Omental fat pad (tissue), 4 donors: ENCODE data around the gene IL18BP. TPM values are rescaled to one million over a fixed set of nuclear protein-coding genes. Genes with fewer than 3 reads are reported as not detected.

Experiments
- ATAC-seq: fragments of 150-250 bp; one replicate; pipeline ENCODE4 v1.9.1; 2016; ENCODE audit warnings: mild to moderate bottlenecking, moderate library complexity; ENCODE audit not compliant: low FRiP score
- DNase-seq: peaks from one replicate; pipeline ENCODE4 v3.0.0-alpha.2; 2019; ENCODE audit warnings: low spot score
- CTCF ChIP-seq, 3 donors: fragments of 450-650 bp; IDR thresholded peaks; one replicate each; pipeline ENCODE4 v1.5.1; 2016 to 2017; ENCODE audit warnings: antibody characterized with exemption in 3 of 3, mild to moderate bottlenecking in 3 of 3, moderate library complexity in 2 of 3
- total RNA-seq, 4 donors: library from RNA; depleted of rRNA; stranded (reverse); fragments of >200 nt; gene quantifications; one replicate each; pipeline ENCODE4 v1.1.0, GENCODE V29; 2016

Gene IL18BP
- total RNA-seq, 4 donors from 2014 or later, result 4.1 to 16.7 (median 10.8) TPM

- no peak for ATAC-seq
- DNase-seq, result peak; percentile 19
- no peak for TF ChIP-seq CTCF (IDR thresholded peaks at IDR 0.05)
These were observed 6.9 kb downstream of the IL18BP start for GRCh38 chr11:72005347-72006260.

GRCh38 chr11:72006309-72007088 lies 7.8 kb downstream of the IL18BP start:
- ATAC-seq (no peak), DNase-seq (no peak)
- TF ChIP-seq CTCF (IDR thresholded peaks at IDR 0.05), result no peak

- no peak for DNase-seq
- TF ChIP-seq CTCF (IDR thresholded peaks at IDR 0.05), result no peak
- ATAC-seq, result no peak
These were observed 8.4 kb downstream of the IL18BP start for GRCh38 chr11:72007089-72007476.

GRCh38 chr11:72007587-72007986 lies 8.9 kb downstream of the IL18BP start:
- no peak for DNase-seq
- ATAC-seq, result no peak
- TF ChIP-seq CTCF (IDR thresholded peaks at IDR 0.05), result no peak

GRCh38 chr11:72008728-72009127 lies 10.0 kb downstream of the IL18BP start:
- no peak for TF ChIP-seq CTCF (IDR thresholded peaks at IDR 0.05)
- DNase-seq, result peak; percentile 0

GRCh38 chr11:72009156-72009555 lies 10.4 kb downstream of the IL18BP start:
- no peak for DNase-seq
- TF ChIP-seq CTCF (IDR thresholded peaks at IDR 0.05), result no peak
- ATAC-seq, result no peak

More at GRCh38 chr11:72008728-72009127, 10.0 kb downstream of the IL18BP start:
- no peak for ATAC-seq
